ENCODE results near the gene TMEM202. TPM values are rescaled to one million over a fixed set of nuclear protein-coding genes. Genes with fewer than 3 reads are reported as not detected.

TMEM202 gene
- total RNA-seq, 1 donor from 2014 or later: not detected

- H3K9me3 Mint-ChIP-seq: no peaks in the 10 kb centered on the region
- ATAC-seq (ENCODE audit: low read depth) (no peak), DNase-seq (no peak)
- ChIA-PET CTCF (no interaction called here), POLR2A (no interaction called here)
- TF ChIP-seq, protein P1, sequence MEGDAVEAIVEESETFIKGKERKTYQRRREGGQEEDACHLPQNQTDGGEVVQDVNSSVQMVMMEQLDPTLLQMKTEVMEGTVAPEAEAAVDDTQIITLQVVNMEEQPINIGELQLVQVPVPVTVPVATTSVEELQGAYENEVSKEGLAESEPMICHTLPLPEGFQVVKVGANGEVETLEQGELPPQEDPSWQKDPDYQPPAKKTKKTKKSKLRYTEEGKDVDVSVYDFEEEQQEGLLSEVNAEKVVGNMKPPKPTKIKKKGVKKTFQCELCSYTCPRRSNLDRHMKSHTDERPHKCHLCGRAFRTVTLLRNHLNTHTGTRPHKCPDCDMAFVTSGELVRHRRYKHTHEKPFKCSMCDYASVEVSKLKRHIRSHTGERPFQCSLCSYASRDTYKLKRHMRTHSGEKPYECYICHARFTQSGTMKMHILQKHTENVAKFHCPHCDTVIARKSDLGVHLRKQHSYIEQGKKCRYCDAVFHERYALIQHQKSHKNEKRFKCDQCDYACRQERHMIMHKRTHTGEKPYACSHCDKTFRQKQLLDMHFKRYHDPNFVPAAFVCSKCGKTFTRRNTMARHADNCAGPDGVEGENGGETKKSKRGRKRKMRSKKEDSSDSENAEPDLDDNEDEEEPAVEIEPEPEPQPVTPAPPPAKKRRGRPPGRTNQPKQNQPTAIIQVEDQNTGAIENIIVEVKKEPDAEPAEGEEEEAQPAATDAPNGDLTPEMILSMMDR (IDR thresholded peaks at IDR 0.05): no peak
- H3K36me3 Mint-ChIP-seq (ENCODE audit: low read depth): no peaks in the 10 kb centered on the region
- H3K4me1 Mint-ChIP-seq: no peaks in the 10 kb centered on the region
- H3K4me3 Mint-ChIP-seq: no peak overlapping the region
- peaks cover 5% of the 10 kb centered on the region for H3K27me3 Mint-ChIP-seq
- H3K27ac Mint-ChIP-seq: no peak overlapping the region
- intact Hi-C loops (cut with micrococcal nuclease): no loop called here
Observed at GRCh38 chr15:72450805-72451204, 52.7 kb downstream of the TMEM202 start.

GRCh38 chr15:72451224-72451623 lies 53.1 kb downstream of the TMEM202 start:
- H3K4me1 Mint-ChIP-seq: no peaks in the 10 kb centered on the region

DNA sequence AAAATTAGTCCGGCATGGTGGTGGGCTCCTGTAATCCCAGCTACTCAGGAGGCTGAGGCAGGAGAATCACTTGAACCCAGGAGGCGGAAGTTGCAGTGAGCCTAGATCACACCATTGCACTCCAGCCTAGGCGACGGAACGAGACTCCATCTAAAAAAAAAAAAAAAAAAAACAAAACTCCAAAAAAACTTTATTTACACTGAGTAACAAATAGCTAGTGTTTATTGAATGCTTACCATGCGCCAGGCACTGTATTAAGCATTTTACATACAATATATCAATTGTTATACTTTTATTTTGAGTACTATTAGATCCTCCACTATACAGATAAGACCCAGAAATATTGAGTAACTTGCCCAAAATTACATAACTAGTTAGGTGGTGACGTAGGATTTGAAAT lies 58.6 kb downstream of the TMEM202 start:
- H3K4me1 Mint-ChIP-seq: peaks cover 4% of the 10 kb centered on the region
- no peak overlapping the region for H3K4me3 Mint-ChIP-seq
- POLR2A ChIA-PET: interaction anchor here (0.7 kb wide), 1 partner anchor 267 kb away, joined by 13 read pairs; no protein-coding TSS in a partner anchor
- H3K36me3 Mint-ChIP-seq (ENCODE audit: low read depth): no peaks in the 10 kb centered on the region
- CTCF ChIA-PET: no interaction called here
- no peak for ATAC-seq (ENCODE audit: low read depth)
- H3K27me3 Mint-ChIP-seq: no peaks in the 10 kb centered on the region
- TF ChIP-seq, protein P1 (IDR thresholded peaks at IDR 0.05): no peak
- no peak overlapping the region for H3K27ac Mint-ChIP-seq
- no peaks in the 10 kb centered on the region for H3K9me3 Mint-ChIP-seq
- intact Hi-C loops (cut with micrococcal nuclease): no loop called here
- no peak for DNase-seq

More at GRCh38 chr15:72451224-72451623, 53.1 kb downstream of the TMEM202 start:
- Mint-ChIP-seq H3K4me3 (no peak overlapping the region), H3K27me3 (peaks cover 5% of the 10 kb centered on the region), H3K27ac (no peak overlapping the region), H3K36me3 (ENCODE audit: low read depth) (no peaks in the 10 kb centered on the region), H3K9me3 (no peaks in the 10 kb centered on the region)
- DNase-seq (no peak), ATAC-seq (ENCODE audit: low read depth) (no peak)
- intact Hi-C loops (cut with micrococcal nuclease): no loop called here
- TF ChIP-seq, protein P1 (IDR thresholded peaks at IDR 0.05): no peak
- ChIA-PET CTCF (no interaction called here), POLR2A (no interaction called here)

Other genes with a start within 250 kb of the TMEM202 start
- gene GRAMD2A, start 200.5 kb upstream of the TMEM202 start, total RNA-seq: not detected in 2 replicates
- 1,253 and 1,275 TPM in 2 replicates for gene PKM, start 167.1 kb upstream of the TMEM202 start, total RNA-seq
- gene PARP6, start 125.8 kb upstream of the TMEM202 start, total RNA-seq: 70.7 and 81.4 TPM in 2 replicates
- gene CELF6, start 78.1 kb upstream of the TMEM202 start, total RNA-seq: 2.0 and 2.2 TPM in 2 replicates
- gene HEXA, start 22.3 kb upstream of the TMEM202 start, total RNA-seq: 100 and 102 TPM in 2 replicates
- 142 and 159 TPM in 2 replicates for gene ARIH1, start 76.0 kb downstream of the TMEM202 start, total RNA-seq